Suprapubic skin (tissue), 4 donors: Measurements from ENCODE around the gene KCTD11. TPM values are rescaled to one million over a fixed set of nuclear protein-coding genes. Genes with fewer than 3 reads are reported as not detected.

ENCODE experiments used
- DNase-seq, 2 donors: peaks; one replicate each; pipeline ENCODE4 v3.0.0-alpha.2; 2019; ENCODE audit warnings: low spot score in 2 of 2
- H3K27ac ChIP-seq: fragments of 200-600 bp; sonication (generic); one replicate; pipeline ENCODE4 v1.5.1; 2019
- H3K27me3 ChIP-seq: fragments of 200-600 bp; sonication (generic); one replicate; pipeline ENCODE4 v1.5.1; 2019
- H3K36me3 ChIP-seq: fragments of 200-600 bp; sonication (generic); one replicate; pipeline ENCODE4 v1.5.1; 2019
- H3K4me1 ChIP-seq: fragments of 200-600 bp; sonication (generic); one replicate; pipeline ENCODE4 v1.5.1; 2019
- H3K4me3 ChIP-seq: fragments of 200-600 bp; sonication (generic); one replicate; pipeline ENCODE4 v1.5.1; 2019; ENCODE audit warnings: mild to moderate bottlenecking
- H3K9me3 ChIP-seq: fragments of 200-600 bp; sonication (generic); one replicate; pipeline ENCODE4 v1.5.1; 2019
- CTCF ChIP-seq, 2 donors: fragments of 200-600 bp in 1 of 2; fragments of 450-650 bp in 1 of 2; sonication (generic) in 1 of 2; IDR thresholded peaks; one replicate each; pipeline ENCODE4 v1.5.1; 2016 to 2019; ENCODE audit warnings: antibody characterized with exemption in 2 of 2, mild to moderate bottlenecking in 1 of 2, moderate library complexity in 1 of 2
- EP300 ChIP-seq: sonication (generic); formaldehyde crosslinking; IDR thresholded peaks from one replicate; pipeline ENCODE4 v1.6.1; 2017; ENCODE audit warnings: antibody characterized with exemption
- POLR2A ChIP-seq, 2 donors: fragments of 450-650 bp; IDR thresholded peaks; one replicate each; pipeline ENCODE4 v1.6.1; 2017; ENCODE audit warnings: antibody characterized with exemption in 2 of 2, mild to moderate bottlenecking in 2 of 2, moderate library complexity in 2 of 2
- POLR2AphosphoS5 ChIP-seq, 3 donors: sonication (generic); formaldehyde crosslinking; IDR thresholded peaks; one replicate each; pipeline ENCODE4 v1.6.1; 2017; ENCODE audit warnings: antibody characterized with exemption in 3 of 3
- WGBS: methylation state at CpG from one replicate; pipeline ENCODE4 v1.1.5; 2018; 5-methylcytosine and 5-hydroxymethylcytosine counted together
- total RNA-seq, 4 donors: library from RNA; depleted of rRNA; stranded (reverse); fragments of >200 nt; gene quantifications; one replicate each; pipeline ENCODE4 v1.1.0, GENCODE V29; 2016

The KCTD11 gene
- total RNA-seq, 4 donors from 2014 or later, result 9.1 to 50.1 (median 32.4) TPM

- Histone ChIP-seq H3K27ac (peak overlapping the region; percentile 34), H3K4me3 (no peak overlapping the region), H3K36me3 (no peaks in the 10 kb centered on the region), H3K4me1 (peaks cover 49% of the 10 kb centered on the region), H3K27me3 (no peaks in the 10 kb centered on the region), H3K9me3 (no peaks in the 10 kb centered on the region)
- WGBS, result 76% methylated on average over 8 of the region's 8 CpGs
- DNase-seq, result no peak
- TF ChIP-seq CTCF (IDR thresholded peaks at IDR 0.05) (no peak), POLR2A (IDR thresholded peaks at IDR 0.05) (no peak), POLR2AphosphoS5 (IDR thresholded peaks at IDR 0.05) (no peak), EP300 (no peak)
Measured at GRCh38 chr17:7355573-7355972, 3.6 kb downstream of the KCTD11 start.

GRCh38 chr17:7356072-7356549, 4.1 kb downstream of the KCTD11 start:
- Histone ChIP-seq H3K27ac (peak overlapping the region; percentile 57), H3K27me3 (no peaks in the 10 kb centered on the region), H3K4me1 (peaks cover 44% of the 10 kb centered on the region), H3K9me3 (no peaks in the 10 kb centered on the region), H3K4me3 (no peak overlapping the region), H3K36me3 (no peaks in the 10 kb centered on the region)
- TF ChIP-seq POLR2AphosphoS5 (IDR thresholded peaks at IDR 0.05) (no peak), CTCF (IDR thresholded peaks at IDR 0.05) (peak; percentile 61 to 90)
- DNase-seq, result peak; percentile 89 to 90
- 5% methylated on average over 7 of the region's 12 CpGs for WGBS

GRCh38 chr17:7356756-7357155, 4.8 kb downstream of the KCTD11 start:
- DNase-seq, result no peak
- H3K36me3 ChIP-seq, result no peaks in the 10 kb centered on the region
- H3K4me3 ChIP-seq, result no peak overlapping the region
- no peaks in the 10 kb centered on the region for H3K27me3 ChIP-seq
- H3K9me3 ChIP-seq, result no peaks in the 10 kb centered on the region
- 18% methylated on average over 2 of the region's 8 CpGs for WGBS
- peaks cover 44% of the 10 kb centered on the region for H3K4me1 ChIP-seq
- peak overlapping the region; percentile 57 for H3K27ac ChIP-seq
- TF ChIP-seq CTCF (IDR thresholded peaks at IDR 0.05), result no peak

- TF ChIP-seq EP300 (no peak), POLR2AphosphoS5 (IDR thresholded peaks at IDR 0.05) (no peak), CTCF (IDR thresholded peaks at IDR 0.05) (no peak), POLR2A (IDR thresholded peaks at IDR 0.05) (no peak)
- Histone ChIP-seq H3K27ac (peak overlapping the region; percentile 40), H3K4me1 (peaks cover 41% of the 10 kb centered on the region), H3K9me3 (no peaks in the 10 kb centered on the region), H3K36me3 (no peaks in the 10 kb centered on the region), H3K27me3 (no peaks in the 10 kb centered on the region), H3K4me3 (no peak overlapping the region)
- WGBS, result 51% methylated on average over 2 of the region's 2 CpGs
- no peak for DNase-seq
Measured at GRCh38 chr17:7357381-7357780, 5.4 kb downstream of the KCTD11 start.

GRCh38 chr17:7361906-7362305, 9.9 kb downstream of the KCTD11 start:
- Histone ChIP-seq H3K27ac (no peak overlapping the region), H3K9me3 (no peaks in the 10 kb centered on the region), H3K4me3 (no peak overlapping the region), H3K36me3 (no peaks in the 10 kb centered on the region), H3K4me1 (no peaks in the 10 kb centered on the region), H3K27me3 (no peaks in the 10 kb centered on the region)
- no peak for DNase-seq
- WGBS, result 59% methylated on average over 3 of the region's 3 CpGs
- TF ChIP-seq POLR2AphosphoS5 (IDR thresholded peaks at IDR 0.05) (no peak), EP300 (no peak), CTCF (IDR thresholded peaks at IDR 0.05) (no peak), POLR2A (IDR thresholded peaks at IDR 0.05) (no peak)
